GM23248 (cell line): ENCODE results near the gene GNE. TPM values are rescaled to one million over a fixed set of nuclear protein-coding genes. Genes with fewer than 3 reads are reported as not detected.
A peak's percentile ranks its signal among the peaks of the same experiment; 100 is the strongest.

Experiments
- DNase-seq: peaks from one replicate; pipeline ENCODE4 v3.0.0-alpha.2; 2015
- H2AFZ ChIP-seq: fragments of 200-600 bp; sonication (generic); 2 replicates; pipeline ENCODE4 v1.6.1; 2016; ENCODE audit warnings: antibody characterized with exemption
- H3F3A ChIP-seq: fragments of 200-600 bp; sonication (generic); 2 replicates; pipeline ENCODE4 v1.6.1; 2016; ENCODE audit warnings: mild to moderate bottlenecking, antibody characterized with exemption, mixed run types; ENCODE audit not compliant: insufficient read depth
- H3K27ac ChIP-seq: fragments of 200-600 bp; sonication (generic); 2 replicates; pipeline ENCODE4 v1.5.1; 2016; ENCODE audit warnings: mild to moderate bottlenecking
- H3K27me3 ChIP-seq: fragments of 200-600 bp; sonication (generic); replicated peaks from 2 replicates; pipeline ENCODE4 v1.6.1; 2016; ENCODE audit warnings: mild to moderate bottlenecking; ENCODE audit not compliant: insufficient read depth
- H3K36me3 ChIP-seq: fragments of 200-600 bp; sonication (generic); 2 replicates; pipeline ENCODE4 v1.6.1; 2016; ENCODE audit warnings: low read depth, mild to moderate bottlenecking
- H3K4me1 ChIP-seq: fragments of 200-600 bp; sonication (generic); 2 replicates; pipeline ENCODE4 v1.6.1; 2016; ENCODE audit warnings: mild to moderate bottlenecking; ENCODE audit not compliant: insufficient read depth
- H3K4me2 ChIP-seq: fragments of 200-600 bp; sonication (generic); one replicate; pipeline ENCODE4 v1.6.1; 2016; ENCODE audit warnings: mild to moderate bottlenecking; ENCODE audit not compliant: unreplicated experiment
- H3K4me3 ChIP-seq: fragments of 200-600 bp; sonication (generic); 2 replicates; pipeline ENCODE4 v1.5.1; 2016; ENCODE audit warnings: mild to moderate bottlenecking
- H3K79me2 ChIP-seq: fragments of 200-600 bp; sonication (generic); 2 replicates; pipeline ENCODE4 v1.6.1; 2016; ENCODE audit warnings: mild to moderate bottlenecking; ENCODE audit not compliant: insufficient read depth
- H3K9ac ChIP-seq: fragments of 200-600 bp; sonication (generic); 2 replicates; pipeline ENCODE4 v1.6.1; 2016; ENCODE audit warnings: mild to moderate bottlenecking
- H3K9me2 ChIP-seq: fragments of 200-600 bp; sonication (generic); 2 replicates; pipeline ENCODE4 v1.6.1; 2016; ENCODE audit warnings: mixed run types, mild to moderate bottlenecking, moderate library complexity; ENCODE audit not compliant: insufficient read depth
- H3K9me3 ChIP-seq: fragments of 200-600 bp; sonication (generic); one replicate; pipeline ENCODE4 v1.6.1; 2017; ENCODE audit warnings: low read depth
- H4K20me1 ChIP-seq: fragments of 200-600 bp; sonication (generic); 2 replicates; pipeline ENCODE4 v1.6.0; 2016; ENCODE audit not compliant: insufficient read depth
- EZH2 ChIP-seq: fragments of 200-600 bp; sonication (generic); IDR thresholded peaks from 2 replicates; pipeline ENCODE4 v1.6.1; 2018; ENCODE audit warnings: antibody characterized with exemption, mild to moderate bottlenecking; ENCODE audit not compliant: insufficient read depth, poor library complexity, severe bottlenecking
- EZH2phosphoT487 ChIP-seq: fragments of 200-600 bp; sonication (generic); IDR thresholded peaks from 2 replicates; pipeline ENCODE4 v1.6.1; 2018; ENCODE audit warnings: antibody characterized with exemption, moderate library complexity, mild to moderate bottlenecking, low read depth; ENCODE audit not compliant: insufficient read depth
- WGBS, 2 experiments: methylation state at CpG; one replicate each; pipeline ENCODE4 v1.1.6; 2015 to 2017; ENCODE audit warnings: low lambda C conversion rate in 2 of 2, low coverage in 1 of 2; ENCODE audit errors: missing lambda C conversion rate in 2 of 2; 5-methylcytosine and 5-hydroxymethylcytosine counted together
- in situ Hi-C: fragments of 300-500 bp; cut with MboI; formaldehyde crosslinking; loops from 2 replicates; pipeline ENCODE4 v1.15.0; 2020
- polyA plus RNA-seq: library from polyadenylated mRNA; unstranded; fragments of >200 nt; fragmentation: Nextera tagmentation; extraction: Ambion mirVana; gene quantifications from 2 replicates; pipeline ENCODE4 v1.2.1, GENCODE V29; 2016
- total RNA-seq: library from RNA; depleted of rRNA; stranded (reverse); fragments of >200 nt; shearing (Covaris generic); gene quantifications from 2 replicates; pipeline ENCODE4 v1.2.3, GENCODE V29; 2014

GNE gene
- total and polyA plus RNA-seq, 2 experiments from 2014 or later, result 6.2 to 22.4 TPM

DNA sequence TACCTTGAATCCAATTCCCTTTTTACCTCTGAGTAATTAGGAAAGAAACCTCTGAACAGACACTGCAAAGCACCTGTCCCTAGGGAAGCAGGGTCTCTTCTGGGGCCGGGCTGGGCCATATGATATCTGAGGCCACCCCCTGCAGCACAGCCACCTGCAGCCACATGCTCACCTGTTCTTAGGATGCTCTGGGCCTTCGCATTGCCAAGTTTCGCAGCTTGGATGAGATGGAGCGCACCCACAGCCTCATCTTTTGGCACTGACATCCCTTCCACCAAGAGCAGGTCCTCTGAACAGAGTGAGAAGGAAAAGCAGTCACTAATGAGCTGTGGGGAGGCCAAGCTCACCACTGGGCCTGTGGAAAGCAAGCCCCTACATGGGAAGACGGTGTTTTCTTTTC lies 40.2 kb downstream of the GNE start:
- Histone ChIP-seq H4K20me1 (no peaks in the 10 kb centered on the region), H2AFZ (no peak overlapping the region), H3K9ac (no peak overlapping the region), H3K4me2 (no peak overlapping the region), H3K4me1 (peaks cover 13% of the 10 kb centered on the region; the same call in 1 of the 2 replicates), H3K79me2 (peaks cover 75% of the 10 kb centered on the region), H3K9me3 (no peaks in the 10 kb centered on the region), H3K27ac (no peak overlapping the region), H3K27me3 (no peaks in the 10 kb centered on the region), H3F3A (peaks cover 46% of the 10 kb centered on the region), H3K36me3 (peaks cover 63% of the 10 kb centered on the region), H3K9me2 (no peaks in the 10 kb centered on the region), H3K4me3 (no peak overlapping the region)
- WGBS, 2 experiments, result 93 to 95% methylated on average over 5 of the region's 5 CpGs
- in situ Hi-C loops, result no loop called here
- no peak for TF ChIP-seq EZH2
- TF ChIP-seq EZH2phosphoT487, result no peak
- DNase-seq, result no peak

DNA sequence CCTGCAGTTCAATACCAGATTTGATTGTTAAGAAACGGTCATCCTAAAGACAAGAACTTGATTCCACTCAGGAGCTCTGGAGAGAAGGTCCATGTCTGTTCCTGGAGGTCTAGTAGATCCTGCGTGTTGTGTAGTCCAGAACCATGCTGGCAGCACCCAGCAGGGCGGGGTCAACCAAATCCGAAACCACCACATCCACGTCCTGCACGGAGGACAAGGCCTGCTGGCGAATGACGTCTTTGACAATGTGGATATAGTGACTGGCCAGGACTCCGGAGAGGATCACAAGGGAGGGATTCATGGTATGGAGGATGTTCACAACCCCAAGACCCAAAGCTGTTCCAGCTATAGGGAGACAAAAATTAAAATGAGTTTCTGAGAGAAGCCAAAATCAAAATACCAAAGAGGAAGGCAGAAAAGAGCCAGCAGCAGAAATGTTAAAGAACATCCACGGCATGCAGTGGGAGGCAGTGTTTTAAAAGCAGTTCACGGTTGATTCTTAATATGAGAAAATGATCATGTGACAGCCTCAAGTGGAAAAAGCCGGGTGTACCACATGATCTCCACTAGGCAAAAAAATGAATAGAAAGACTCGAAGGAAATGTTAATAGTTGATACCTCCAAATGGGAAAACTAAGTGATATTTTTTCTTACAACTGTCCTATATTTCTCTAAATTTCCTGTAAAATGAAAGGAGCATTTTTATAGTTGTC lies 40.8 kb downstream of the GNE start:
- TF ChIP-seq EZH2 (no peak), EZH2phosphoT487 (no peak)
- Histone ChIP-seq H3K9me3 (no peaks in the 10 kb centered on the region), H3K36me3 (peaks cover 63% of the 10 kb centered on the region), H3F3A (peaks cover 46% of the 10 kb centered on the region), H3K79me2 (peaks cover 75% of the 10 kb centered on the region), H3K27me3 (no peaks in the 10 kb centered on the region), H2AFZ (no peak overlapping the region), H3K4me3 (no peak overlapping the region), H4K20me1 (no peaks in the 10 kb centered on the region), H3K9me2 (no peaks in the 10 kb centered on the region), H3K27ac (no peak overlapping the region), H3K4me2 (no peak overlapping the region), H3K9ac (no peak overlapping the region), H3K4me1 (peaks cover 13% of the 10 kb centered on the region; the same call in 1 of the 2 replicates)
- DNase-seq, result no peak
- WGBS, 2 experiments, result 61 to 66% methylated on average over 13 of the region's 13 CpGs
- in situ Hi-C loops, result no loop called here

DNA sequence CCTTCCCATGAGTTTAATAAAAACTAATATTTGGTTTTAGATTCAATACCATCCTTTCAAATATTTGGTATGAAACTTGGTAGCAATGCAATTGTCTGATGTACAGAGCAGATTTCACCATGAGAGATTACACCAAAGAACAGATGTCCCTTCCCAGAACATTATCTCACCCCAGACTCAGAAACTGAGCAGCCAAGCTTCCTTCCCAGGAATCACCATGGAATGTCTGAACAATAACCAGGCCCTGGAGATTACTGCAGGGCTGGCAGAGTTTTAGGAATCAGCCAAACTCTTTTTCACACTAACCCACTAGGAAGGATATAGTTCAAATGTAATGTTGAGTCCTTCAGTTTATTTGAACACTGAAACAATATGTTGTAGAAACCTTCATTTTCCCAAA lies 43.7 kb downstream of the GNE start:
- H3K9me3 ChIP-seq, result no peaks in the 10 kb centered on the region
- no peak overlapping the region for H3K4me3 ChIP-seq
- peaks cover 84% of the 10 kb centered on the region for H3K79me2 ChIP-seq
- no peaks in the 10 kb centered on the region for H3K27me3 ChIP-seq
- peaks cover 13% of the 10 kb centered on the region; the same call in 1 of the 2 replicates for H3K4me1 ChIP-seq
- peak overlapping the region; percentile 31 for H3K27ac ChIP-seq
- H3K4me2 ChIP-seq, result no peak overlapping the region
- H3K9ac ChIP-seq, result no peak overlapping the region
- H3F3A ChIP-seq, result peaks cover 45% of the 10 kb centered on the region
- no peak overlapping the region for H2AFZ ChIP-seq
- H3K9me2 ChIP-seq, result no peaks in the 10 kb centered on the region
- no peaks in the 10 kb centered on the region for H4K20me1 ChIP-seq
- TF ChIP-seq EZH2phosphoT487, result no peak
- TF ChIP-seq EZH2, result no peak
- peak; percentile 66 for DNase-seq
- H3K36me3 ChIP-seq, result peaks cover 52% of the 10 kb centered on the region
- in situ Hi-C loops, result no loop called here

DNA sequence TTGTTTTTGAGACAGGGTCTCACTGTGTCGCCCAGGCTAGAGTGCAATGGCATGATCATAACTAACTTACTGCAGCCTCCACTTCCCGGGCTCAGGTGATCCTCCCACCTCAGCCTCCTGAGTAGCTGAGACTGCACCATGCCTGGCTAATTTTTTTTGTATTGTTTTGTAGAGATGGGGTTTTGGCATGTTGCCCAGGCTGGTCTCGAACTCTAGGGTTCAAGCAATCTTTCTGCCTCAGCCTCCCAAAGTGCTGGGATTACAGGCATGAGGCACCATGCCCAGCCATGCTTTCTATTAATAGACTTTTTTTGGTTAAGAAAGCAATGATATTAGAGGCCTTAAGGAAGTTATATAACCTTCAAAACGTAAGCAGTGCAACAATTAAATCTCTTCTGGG lies 44.3 kb downstream of the GNE start:
- Histone ChIP-seq H3K9me2 (no peaks in the 10 kb centered on the region), H3K4me2 (no peak overlapping the region), H3K4me3 (no peak overlapping the region), H3K79me2 (peaks cover 86% of the 10 kb centered on the region), H3K27ac (peak overlapping the region; percentile 31), H3K9ac (no peak overlapping the region), H4K20me1 (no peaks in the 10 kb centered on the region), H3K4me1 (peaks cover 19% of the 10 kb centered on the region), H3K36me3 (peaks cover 50% of the 10 kb centered on the region), H3K9me3 (no peaks in the 10 kb centered on the region), H2AFZ (no peak overlapping the region), H3K27me3 (no peaks in the 10 kb centered on the region), H3F3A (peaks cover 40% of the 10 kb centered on the region)
- 69 to 70% methylated on average over 4 of the region's 4 CpGs for WGBS, 2 experiments
- DNase-seq, result no peak
- TF ChIP-seq EZH2phosphoT487, result no peak
- in situ Hi-C loops, result no loop called here
